Mucosa of descending colon (tissue), 3 donors: ENCODE data around the gene ANXA6. TPM values are rescaled to one million over a fixed set of nuclear protein-coding genes. Genes with fewer than 3 reads are reported as not detected.

Source experiments
- ATAC-seq: fragments of 200-7000 bp; cut with Tn5 transposase; one replicate; pipeline ENCODE4 v1.9.1; 2020; ENCODE audit warnings: mild to moderate bottlenecking, moderate library complexity
- DNase-seq, 3 donors: peaks; one replicate each; pipeline ENCODE4 v3.0.0-alpha.2; 2020
- H3K36me3 ChIP-seq: fragments of 200-600 bp; one replicate; pipeline ENCODE4 v1.8.0; 2021; ENCODE audit warnings: low read depth, mild to moderate bottlenecking
- H3K4me1 ChIP-seq: fragments of 200-600 bp; one replicate; pipeline ENCODE4 v1.8.0; 2021; ENCODE audit warnings: low read depth, mild to moderate bottlenecking
- H3K4me3 ChIP-seq: fragments of 200-600 bp; one replicate; pipeline ENCODE4 v1.8.0; 2021; ENCODE audit warnings: mild to moderate bottlenecking
- H3K9me3 ChIP-seq: fragments of 200-600 bp; one replicate; pipeline ENCODE4 v1.8.0; 2021; ENCODE audit warnings: mild to moderate bottlenecking
- CTCF ChIP-seq: fragments of 200-600 bp; IDR thresholded peaks from one replicate; pipeline ENCODE4 v1.8.0; 2022; ENCODE audit warnings: antibody characterized with exemption, mild to moderate bottlenecking
- intact Hi-C, 2 donors: fragments of 100-400 bp; cut with DNase I in 1 of 2; cut with micrococcal nuclease in 1 of 2; formaldehyde crosslinking; loops; one replicate each; pipeline versions ENCODE4 v1.11.0 to v1.11.1; 2022; cut with DNase I, micrococcal nuclease
- total RNA-seq, 3 donors: library from RNA; stranded (reverse); fragmentation: NEBNext Ultra II Directional in 2 of 3; extraction: Animal tissue kit (Norgen Biotek cat#: 25700) in 2 of 3; gene quantifications; one replicate each; pipeline versions ENCODE4 v1.2.1 to v1.2.4, GENCODE V29; 2021 to 2023
- donor health status: DM: no; HTN: no; CAD: no; lungs with moderate emphysema.
- donor health status: DM: no; HTN: no; CAD: no.
- donor health status: DM: no; HTN: yes; CAD: no.

Gene ANXA6
- total RNA-seq, 3 donors from 2014 or later, result 21.4 to 180 (median 68.0) TPM

GRCh38 chr5:151058891-151059489 is 98.6 kb downstream of the ANXA6 start:
- no peaks in the 10 kb centered on the region for H3K9me3 ChIP-seq
- intact Hi-C loops, result loop anchor here in 1 of 2 donors (5.0 kb wide), 1 partner anchor 48 kb away; no protein-coding TSS in a partner anchor
- no peak for TF ChIP-seq CTCF
- no peak overlapping the region for H3K4me3 ChIP-seq
- no peak for ATAC-seq
- H3K4me1 ChIP-seq, result peaks cover 14% of the 10 kb centered on the region
- DNase-seq, result peak in 1 of 3 donors; percentile 39
- no peaks in the 10 kb centered on the region for H3K36me3 ChIP-seq

- intact Hi-C loops, result loop anchor here in 1 of 2 donors (5.0 kb wide), 1 partner anchor 49 kb away; no protein-coding TSS in a partner anchor
- H3K4me1 ChIP-seq, result peaks cover 13% of the 10 kb centered on the region
- TF ChIP-seq CTCF, result no peak
These were observed 99.3 kb downstream of the ANXA6 start for GRCh38 chr5:151058301-151058700.

GRCh38 chr5:151056379-151057325 is 100.9 kb downstream of the ANXA6 start:
- intact Hi-C loops, result loop anchor here in 1 of 2 donors (5.0 kb wide), 1 partner anchor 51 kb away; no protein-coding TSS in a partner anchor
- Histone ChIP-seq H3K9me3 (no peaks in the 10 kb centered on the region), H3K4me3 (no peak overlapping the region), H3K4me1 (peaks cover 9% of the 10 kb centered on the region), H3K36me3 (no peaks in the 10 kb centered on the region)
- no peak for ATAC-seq
- TF ChIP-seq CTCF, result no peak
- DNase-seq, result no peak

More at GRCh38 chr5:151058301-151058700, 99.3 kb downstream of the ANXA6 start:
- H3K36me3 ChIP-seq, result no peaks in the 10 kb centered on the region
- no peaks in the 10 kb centered on the region for H3K9me3 ChIP-seq
- peak in 1 of 3 donors; percentile 25 for DNase-seq
- H3K4me3 ChIP-seq, result no peak overlapping the region
- ATAC-seq, result no peak

- Histone ChIP-seq H3K9me3 (no peaks in the 10 kb centered on the region), H3K4me3 (no peak overlapping the region), H3K4me1 (peaks cover 9% of the 10 kb centered on the region), H3K36me3 (no peaks in the 10 kb centered on the region)
- no peak for TF ChIP-seq CTCF
- DNase-seq (peak in 2 of 3 donors; percentile 44 to 61), ATAC-seq (no peak)
- intact Hi-C loops, result loop anchor here in 1 of 2 donors (5.0 kb wide), 1 partner anchor 52 kb away; no protein-coding TSS in a partner anchor
These were observed 102.2 kb downstream of the ANXA6 start for GRCh38 chr5:151055336-151055735.

- H3K9me3 ChIP-seq, result no peaks in the 10 kb centered on the region
- DNase-seq, result peak in 2 of 3 donors; percentile 65 to 72
- no peak for TF ChIP-seq CTCF
- no peak overlapping the region for H3K4me3 ChIP-seq
- intact Hi-C loops, result loop anchor here in 1 of 2 donors (5.0 kb wide), 2 partner anchors 53 to 63 kb away; no protein-coding TSS in a partner anchor
- ATAC-seq, result peak; percentile 90
- H3K36me3 ChIP-seq, result no peaks in the 10 kb centered on the region
- peaks cover 9% of the 10 kb centered on the region for H3K4me1 ChIP-seq
These were observed 102.9 kb downstream of the ANXA6 start for GRCh38 chr5:151054709-151055108.
